Activated T-helper 17 cell treated with anti-CD3 and anti-CD28 coated beads, Interleukin-2, amount 50 U/mL, for 72 hours (primary cell): Measurements from ENCODE around the gene PRSS36. TPM values are rescaled to one million over a fixed set of nuclear protein-coding genes. Genes with fewer than 3 reads are reported as not detected.
"Not testable (repeated sequence)": the region's sequence is repeated elsewhere in the genome, so short reads cannot be mapped to it uniquely, and the experiment has no call there.

Experiments used
- ATAC-seq: fragments of 150-1000 bp; cut with Tn5 transposase; replicated peaks from 2 replicates; pipeline ENCODE4 v1.10.0; 2021; ENCODE audit warnings: mild to moderate bottlenecking, moderate library complexity
- H3K27ac Mint-ChIP-seq: one replicate; pipeline ENCODE4 v1.8.0; 2022; ENCODE audit warnings: mixed read lengths
- H3K27me3 Mint-ChIP-seq: one replicate; pipeline ENCODE4 v1.8.0; 2022; ENCODE audit warnings: mixed read lengths
- H3K36me3 Mint-ChIP-seq: one replicate; pipeline ENCODE4 v1.8.0; 2022; ENCODE audit warnings: low read depth, mild to moderate bottlenecking, mixed read lengths
- H3K4me1 Mint-ChIP-seq: one replicate; pipeline ENCODE4 v1.8.0; 2022; ENCODE audit warnings: mixed read lengths
- H3K4me3 Mint-ChIP-seq: one replicate; pipeline ENCODE4 v1.8.0; 2022; ENCODE audit warnings: mild to moderate bottlenecking, mixed read lengths
- H3K9me3 Mint-ChIP-seq: one replicate; pipeline ENCODE4 v1.8.0; 2022; ENCODE audit warnings: mixed read lengths
- total RNA-seq, 2 donors: library from RNA; stranded (reverse); gene quantifications; one replicate each; pipeline ENCODE4 v1.2.3, GENCODE V29; 2022

Gene PRSS36
- 1 to 10 TPM; 1.1 TPM for total RNA-seq

DNA sequence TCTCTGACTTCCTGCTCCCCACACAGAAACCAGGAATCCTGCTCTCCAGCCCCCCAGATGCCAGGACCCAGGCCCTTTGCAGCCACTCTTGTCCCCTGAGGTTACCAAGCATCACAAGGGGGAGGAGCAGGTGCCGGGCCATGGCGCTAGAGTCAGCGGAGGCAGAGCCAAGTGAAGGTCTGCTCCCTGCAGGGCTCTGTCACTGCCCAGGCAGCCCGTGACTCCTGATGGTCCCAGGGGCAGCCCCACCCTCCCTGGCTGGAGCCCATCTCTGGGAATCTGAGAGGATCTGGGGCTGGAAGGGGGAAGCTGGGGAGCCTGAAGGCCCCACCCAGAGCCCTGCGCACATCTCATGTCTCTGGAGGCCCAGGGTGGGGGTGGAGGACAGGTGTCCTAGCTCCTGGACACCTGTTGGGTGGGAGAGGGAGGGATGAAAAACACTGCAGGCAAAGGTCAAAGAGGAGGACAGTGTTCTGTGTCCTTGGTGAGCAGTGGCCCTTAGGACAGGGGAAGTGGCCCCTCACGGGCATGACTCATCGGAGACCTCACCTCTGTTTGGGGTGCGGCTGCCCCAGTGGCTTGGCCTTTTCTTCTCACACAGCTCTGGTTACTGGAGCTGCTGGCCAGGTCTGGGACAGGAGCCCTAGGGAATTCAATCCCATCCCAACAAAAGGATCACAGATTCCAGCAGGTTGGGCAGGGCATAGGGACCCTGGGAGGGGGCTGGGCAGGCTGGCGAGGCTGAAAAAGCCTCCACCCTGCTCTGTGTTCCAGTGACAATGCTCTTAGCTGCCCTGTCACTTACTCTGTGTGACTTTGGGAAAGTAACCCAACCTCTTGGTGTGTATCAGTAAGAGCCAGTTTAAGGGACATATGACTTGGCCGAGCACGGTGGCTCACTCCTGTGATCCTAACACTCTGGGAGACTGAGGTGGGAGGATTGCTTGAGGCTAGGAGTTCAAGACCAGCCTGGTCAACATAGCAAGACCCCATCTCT is at the start of gene PRSS36:
Gene PRSS36, minus strand, starts transcription at position 173 of the 997 bp plus-strand sequence. Its CDS starts 31 bp downstream, at position 142.
- ATAC-seq, result no peak
- H3K4me1 Mint-ChIP-seq, result no peaks in the 10 kb centered on the region

DNA sequence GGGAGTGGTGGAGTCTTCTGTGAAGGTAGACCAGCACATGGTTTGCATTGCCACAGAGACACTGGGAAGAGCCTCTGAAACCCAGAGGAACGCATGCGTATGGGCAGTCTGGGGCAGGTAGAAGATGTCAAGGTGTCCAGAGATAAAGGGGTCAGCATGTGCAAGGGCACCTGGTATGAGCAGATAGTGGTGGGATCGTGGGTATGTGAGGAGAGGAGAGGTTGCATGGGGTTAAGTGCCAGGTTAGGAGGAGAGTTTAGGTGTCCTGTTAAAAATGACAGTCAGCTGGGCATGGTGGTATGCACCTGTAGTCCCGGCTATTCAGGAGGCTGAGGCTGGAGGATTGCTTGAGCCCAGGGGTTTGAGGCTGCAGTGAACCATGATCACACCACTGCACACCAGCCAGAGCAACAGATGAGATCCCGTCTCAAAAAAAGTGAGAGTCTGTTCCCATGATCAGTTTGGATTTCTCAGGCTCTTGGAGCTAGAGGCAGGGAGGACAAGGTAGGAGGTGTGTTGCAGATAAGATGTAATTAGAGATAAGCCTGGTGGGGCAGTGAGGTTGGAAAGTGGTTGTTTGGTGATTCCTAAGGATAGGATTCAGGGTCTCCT is 49.7 kb upstream of the PRSS36 start:
- Mint-ChIP-seq H3K9me3 (no peaks in the 10 kb centered on the region), H3K4me3 (peak overlapping the region; percentile 32), H3K27ac (peak overlapping the region; percentile 70), H3K4me1 (peaks cover 32% of the 10 kb centered on the region), H3K36me3 (peaks cover 52% of the 10 kb centered on the region), H3K27me3 (no peaks in the 10 kb centered on the region)
- no peak for ATAC-seq

More for the DNA sequence above, at the start of gene PRSS36:
- no peaks in the 10 kb centered on the region for H3K27me3 Mint-ChIP-seq
- no peaks in the 10 kb centered on the region for H3K36me3 Mint-ChIP-seq
- H3K27ac Mint-ChIP-seq, result no peak within 1 kb of the TSS
- H3K9me3 Mint-ChIP-seq, result no peaks in the 10 kb centered on the region
- H3K4me3 Mint-ChIP-seq, result no peak within 1 kb of the TSS

DNA sequence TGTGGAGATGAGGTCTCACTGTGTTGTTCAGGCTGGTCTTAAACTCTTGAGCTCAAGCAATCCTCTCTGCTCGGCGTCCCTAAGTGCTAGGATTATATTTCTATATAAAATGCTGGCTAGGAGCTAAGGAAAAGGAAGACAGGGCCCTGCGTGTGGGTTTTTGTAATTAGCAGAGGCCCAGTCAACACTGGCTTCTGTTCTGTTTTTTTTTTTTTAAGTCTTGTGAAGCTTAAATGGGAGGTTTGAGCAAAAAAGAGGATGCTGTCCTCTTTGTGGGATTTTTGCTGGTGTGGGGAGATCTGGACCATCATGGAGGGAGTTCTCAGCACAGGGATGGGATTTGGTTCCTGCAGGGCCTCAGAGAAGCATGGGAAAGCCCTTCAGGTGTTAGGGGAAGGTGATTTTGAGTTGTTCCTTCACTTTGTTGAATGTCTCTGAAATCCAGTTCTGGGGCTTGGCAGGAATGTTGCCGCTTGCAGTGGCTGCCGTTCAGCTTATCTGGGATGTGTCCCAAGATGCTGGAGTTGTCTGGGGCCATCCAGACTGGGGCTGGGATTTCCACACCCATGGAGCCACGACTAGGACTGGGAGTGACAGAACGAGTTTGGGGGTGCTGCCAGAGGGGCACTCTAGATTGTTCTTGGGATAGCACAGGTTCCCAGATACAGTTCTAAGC is 48.5 kb upstream of the PRSS36 start:
- Mint-ChIP-seq H3K4me1 (peaks cover 39% of the 10 kb centered on the region), H3K36me3 (peaks cover 64% of the 10 kb centered on the region)

DNA sequence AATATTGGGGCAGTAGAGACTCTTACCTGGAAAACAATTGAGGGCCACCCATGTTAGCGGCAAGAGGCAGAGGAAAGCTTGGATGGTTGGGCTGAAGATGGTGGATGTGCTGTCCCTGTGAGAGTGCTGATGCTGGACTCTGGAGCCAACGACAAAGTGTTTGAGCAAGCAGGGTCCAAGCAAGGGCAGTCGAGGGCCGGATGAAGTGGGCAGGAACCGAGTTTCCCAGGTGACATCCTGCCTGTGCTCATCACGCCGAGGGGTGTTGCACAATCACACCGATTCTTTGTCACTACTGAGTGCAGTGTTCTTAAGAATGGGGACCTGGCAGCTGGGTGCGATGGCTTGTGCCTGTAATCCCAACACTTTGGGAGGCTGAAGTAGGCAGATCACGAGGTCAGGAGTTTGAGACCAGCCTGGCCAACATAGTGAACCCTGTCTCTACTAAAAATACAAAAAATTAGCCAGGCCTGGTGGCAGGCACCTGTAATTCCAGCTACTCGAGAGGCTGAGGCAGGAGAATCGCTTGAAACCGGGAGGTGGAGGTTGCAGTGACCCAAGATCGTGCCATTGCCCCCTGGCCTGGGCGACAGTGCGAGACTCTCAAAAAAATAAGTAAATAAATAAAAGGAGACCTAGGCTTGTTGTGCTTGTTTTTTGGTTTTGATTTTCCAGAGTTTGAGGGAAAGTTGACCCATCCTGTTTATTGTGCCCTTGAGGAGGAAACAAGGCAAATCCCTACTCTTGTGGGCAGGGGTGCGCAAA is 46.6 kb upstream of the PRSS36 start:
- peak overlapping the region; percentile 71 for H3K27ac Mint-ChIP-seq
- peaks cover 42% of the 10 kb centered on the region for H3K4me1 Mint-ChIP-seq
- H3K9me3 Mint-ChIP-seq, result no peaks in the 10 kb centered on the region
- peaks cover 82% of the 10 kb centered on the region for H3K36me3 Mint-ChIP-seq
- no peak overlapping the region for H3K4me3 Mint-ChIP-seq
- ATAC-seq, result no peak
- H3K27me3 Mint-ChIP-seq, result no peaks in the 10 kb centered on the region

More for the DNA sequence above, 48.5 kb upstream of the PRSS36 start:
- Mint-ChIP-seq H3K27me3 (no peaks in the 10 kb centered on the region), H3K9me3 (no peaks in the 10 kb centered on the region), H3K4me3 (no peak overlapping the region), H3K27ac (no peak overlapping the region)
- ATAC-seq, result no peak

DNA sequence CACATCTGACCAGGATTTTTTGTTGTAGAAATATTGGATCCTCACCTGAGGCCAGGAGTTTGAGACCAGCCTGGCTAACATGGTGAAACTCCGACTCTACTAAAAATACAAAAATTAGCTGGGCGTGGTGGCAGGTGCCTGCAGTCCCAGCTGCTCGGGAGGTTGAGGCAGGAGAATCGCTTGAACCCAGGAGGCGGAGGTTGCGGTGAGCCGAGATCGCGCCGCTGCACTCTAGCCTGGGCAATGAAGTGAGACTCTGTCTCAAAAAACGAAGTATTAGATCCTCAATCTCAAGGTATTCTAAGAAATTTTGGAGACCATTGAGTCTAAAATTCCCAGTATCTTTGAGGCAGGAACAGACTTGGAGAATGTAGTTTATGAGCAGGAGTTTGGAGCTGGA is 46.0 kb upstream of the PRSS36 start:
- peak overlapping the region; percentile 71 for H3K27ac Mint-ChIP-seq
- not testable (repeated sequence) for H3K27me3 Mint-ChIP-seq, H3K9me3 Mint-ChIP-seq, ATAC-seq, H3K4me3 Mint-ChIP-seq
- peaks cover 42% of the 10 kb centered on the region for H3K4me1 Mint-ChIP-seq
- H3K36me3 Mint-ChIP-seq, result peaks cover 89% of the 10 kb centered on the region

- peak overlapping the region; percentile 35 for H3K4me3 Mint-ChIP-seq
- ATAC-seq, result peak; percentile 92
- no peaks in the 10 kb centered on the region for H3K9me3 Mint-ChIP-seq
- peak overlapping the region; percentile 80 for H3K27ac Mint-ChIP-seq
- H3K36me3 Mint-ChIP-seq, result peaks cover 96% of the 10 kb centered on the region
- H3K27me3 Mint-ChIP-seq, result no peaks in the 10 kb centered on the region
- H3K4me1 Mint-ChIP-seq, result peaks cover 47% of the 10 kb centered on the region
These were observed 45.0 kb upstream of the PRSS36 start for GRCh38 chr16:31194898-31195297.

DNA sequence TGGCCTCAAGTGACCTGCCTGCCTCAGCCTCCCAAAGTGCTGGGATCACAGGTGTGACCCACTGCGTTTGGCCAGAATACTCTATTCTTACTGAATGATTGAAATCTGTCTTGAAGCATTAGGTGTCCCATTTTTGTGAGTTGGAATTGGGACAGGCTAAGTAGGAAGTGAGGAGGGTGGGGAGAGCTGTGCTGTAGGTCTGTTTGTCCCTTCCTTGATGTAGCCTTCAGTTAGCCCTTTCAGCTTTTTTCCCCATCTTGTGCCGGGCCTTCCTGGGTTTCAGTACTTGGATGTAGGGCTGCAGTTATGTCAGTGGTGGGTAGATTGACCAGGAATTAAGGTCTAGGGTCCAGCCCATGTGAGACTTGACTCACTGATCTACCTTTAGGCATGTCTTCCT is 44.0 kb upstream of the PRSS36 start:
- Mint-ChIP-seq H3K4me3 (peak overlapping the region; percentile 35), H3K27me3 (no peaks in the 10 kb centered on the region), H3K4me1 (peaks cover 47% of the 10 kb centered on the region), H3K27ac (peak overlapping the region; percentile 80), H3K9me3 (no peaks in the 10 kb centered on the region), H3K36me3 (peaks cover 98% of the 10 kb centered on the region)
- no peak for ATAC-seq

DNA sequence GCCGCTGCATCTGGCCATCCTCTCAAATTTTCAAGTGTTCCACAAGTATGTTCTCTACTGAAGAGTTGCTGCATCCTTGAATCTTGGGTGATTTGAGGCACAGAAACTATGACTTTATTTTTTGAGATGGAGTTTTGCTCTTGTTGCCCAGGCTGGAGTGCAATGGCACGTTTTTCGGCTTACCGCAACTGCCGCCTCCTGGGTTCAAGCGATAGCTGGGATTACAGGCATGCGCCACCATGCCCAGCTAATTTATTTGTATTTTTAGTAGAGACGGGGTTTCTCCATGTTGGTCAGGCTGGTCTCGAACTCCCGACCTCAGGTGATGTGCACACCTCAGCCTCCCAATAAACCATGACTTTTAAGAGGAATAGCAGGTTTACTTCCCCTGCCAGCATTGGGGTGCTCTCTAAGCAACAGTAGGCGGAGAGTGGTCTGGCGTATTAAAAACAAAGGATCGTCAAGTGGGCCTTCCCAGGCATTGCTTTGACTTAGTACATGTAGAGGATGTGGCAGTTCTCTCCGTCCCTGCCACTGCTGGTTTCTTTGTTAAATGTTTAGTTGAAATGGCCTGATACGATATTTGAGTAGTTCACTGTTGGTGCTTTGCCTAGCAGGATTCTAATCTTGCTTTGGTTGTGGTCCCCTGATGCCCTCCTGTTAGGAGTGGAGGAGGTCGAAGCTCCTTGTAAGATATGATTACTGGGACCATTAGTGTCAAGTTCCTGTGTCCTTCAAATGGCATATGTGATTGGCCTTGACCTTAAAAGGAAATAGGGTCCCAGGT is 43.2 kb upstream of the PRSS36 start:
- H3K9me3 Mint-ChIP-seq, result no peaks in the 10 kb centered on the region
- no peak for ATAC-seq
- peaks cover 50% of the 10 kb centered on the region for H3K4me1 Mint-ChIP-seq
- peak overlapping the region; percentile 80 for H3K27ac Mint-ChIP-seq
- H3K27me3 Mint-ChIP-seq, result no peaks in the 10 kb centered on the region
- H3K4me3 Mint-ChIP-seq, result peak overlapping the region; percentile 35
- H3K36me3 Mint-ChIP-seq, result peaks cover 99% of the 10 kb centered on the region

- no peak for ATAC-seq
- H3K4me3 Mint-ChIP-seq, result peak overlapping the region; percentile 14
- H3K4me1 Mint-ChIP-seq, result peaks cover 58% of the 10 kb centered on the region
- H3K9me3 Mint-ChIP-seq, result no peaks in the 10 kb centered on the region
- H3K27me3 Mint-ChIP-seq, result no peaks in the 10 kb centered on the region
- peak overlapping the region; percentile 77 for H3K27ac Mint-ChIP-seq
- H3K36me3 Mint-ChIP-seq, result peaks cover 100% of the 10 kb centered on the region
These were observed 42.0 kb upstream of the PRSS36 start for GRCh38 chr16:31191697-31192428.

GRCh38 chr16:31190818-31191444 is 41.1 kb upstream of the PRSS36 start:
- Mint-ChIP-seq H3K4me3 (no peak overlapping the region), H3K36me3 (peaks cover 100% of the 10 kb centered on the region), H3K9me3 (no peaks in the 10 kb centered on the region), H3K27ac (peak overlapping the region; percentile 77), H3K27me3 (no peaks in the 10 kb centered on the region), H3K4me1 (peaks cover 67% of the 10 kb centered on the region)
- ATAC-seq, result no peak

DNA sequence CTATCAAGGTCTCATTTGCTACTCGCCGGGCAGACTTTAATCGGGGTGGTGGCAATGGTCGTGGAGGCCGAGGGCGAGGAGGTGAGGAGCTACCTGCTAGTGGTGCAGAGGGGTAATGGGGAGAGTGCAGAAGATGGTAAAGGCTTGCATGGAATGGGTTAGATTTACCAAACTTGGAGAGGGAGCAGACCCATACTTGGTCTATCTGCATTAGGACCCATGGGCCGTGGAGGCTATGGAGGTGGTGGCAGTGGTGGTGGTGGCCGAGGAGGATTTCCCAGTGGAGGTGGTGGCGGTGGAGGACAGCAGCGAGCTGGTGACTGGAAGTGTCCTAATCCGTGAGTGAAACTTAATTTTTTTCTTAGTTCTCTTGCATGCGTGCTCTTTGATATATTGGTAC is 40.2 kb upstream of the PRSS36 start:
- Mint-ChIP-seq H3K4me3 (peak overlapping the region; percentile 99), H3K27ac (peak overlapping the region; percentile 77), H3K27me3 (no peaks in the 10 kb centered on the region), H3K36me3 (peaks cover 100% of the 10 kb centered on the region), H3K4me1 (peaks cover 76% of the 10 kb centered on the region), H3K9me3 (no peaks in the 10 kb centered on the region)
- ATAC-seq, result no peak

GRCh38 chr16:31189412-31189778 is 39.5 kb upstream of the PRSS36 start:
- peaks cover 82% of the 10 kb centered on the region for H3K4me1 Mint-ChIP-seq
- peaks cover 100% of the 10 kb centered on the region for H3K36me3 Mint-ChIP-seq
- H3K27ac Mint-ChIP-seq, result peak overlapping the region; percentile 77
- no peaks in the 10 kb centered on the region for H3K27me3 Mint-ChIP-seq
- ATAC-seq, result no peak
- H3K9me3 Mint-ChIP-seq, result no peaks in the 10 kb centered on the region
- peak overlapping the region; percentile 99 for H3K4me3 Mint-ChIP-seq
